OCI-LY1 (cell line): Measurements from ENCODE around the gene ERP29.

ENCODE experiments used
- H2AFZ ChIP-seq: fragments of 200-600 bp; sonication (generic), shearing (Covaris generic); 2 replicates; pipeline ENCODE4 v1.6.0; 2014; ENCODE audit warnings: antibody characterized with exemption, mild to moderate bottlenecking, low read length
- H3F3A ChIP-seq: fragments of 200-600 bp; sonication (generic), shearing (Covaris generic); 2 replicates; pipeline ENCODE4 v1.6.0; 2014; ENCODE audit warnings: mild to moderate bottlenecking, antibody characterized with exemption, low read length, moderate library complexity; ENCODE audit not compliant: insufficient read depth
- H3K27ac ChIP-seq: fragments of 200-600 bp; sonication (generic); 2 replicates; pipeline ENCODE4 v1.5.1; 2014; ENCODE audit warnings: low read length, mixed run types, mild to moderate bottlenecking, low read depth; ENCODE audit not compliant: poor library complexity, severe bottlenecking
- H3K27me3 ChIP-seq: fragments of 200-600 bp; sonication (generic); 2 replicates; pipeline ENCODE4 v1.6.0; 2014; ENCODE audit warnings: antibody characterized with exemption, mild to moderate bottlenecking, low read length, moderate library complexity; ENCODE audit not compliant: insufficient read depth
- H3K36me3 ChIP-seq: fragments of 200-600 bp; sonication (generic); 2 replicates; pipeline ENCODE4 v1.6.1; 2014; ENCODE audit warnings: mild to moderate bottlenecking, antibody characterized with exemption, low read length, moderate library complexity, mixed read lengths; ENCODE audit not compliant: insufficient read depth
- H3K4me1 ChIP-seq: fragments of 200-600 bp; sonication (generic); 2 replicates; pipeline ENCODE4 v1.5.1; 2014; ENCODE audit warnings: mild to moderate bottlenecking, low read length, moderate library complexity; ENCODE audit not compliant: insufficient read depth, severe bottlenecking
- H3K4me2 ChIP-seq: fragments of 200-600 bp; sonication (generic), shearing (Covaris generic); 2 replicates; pipeline ENCODE4 v1.6.1; 2014; ENCODE audit warnings: low read length
- H3K4me3 ChIP-seq: fragments of 200-600 bp; sonication (generic); 2 replicates; pipeline ENCODE4 v1.5.1; 2014; ENCODE audit warnings: low read length, low read depth, mild to moderate bottlenecking, mixed read lengths; ENCODE audit not compliant: poor library complexity, severe bottlenecking
- H3K79me2 ChIP-seq: fragments of 200-600 bp; shearing (Covaris generic); 2 replicates; pipeline ENCODE4 v1.6.1; 2016; ENCODE audit warnings: mixed run types, low read length, mixed read lengths; ENCODE audit not compliant: insufficient read depth
- H3K9ac ChIP-seq: fragments of 200-600 bp; sonication (generic), shearing (Covaris generic); 2 replicates; pipeline ENCODE4 v1.6.1; 2014; ENCODE audit warnings: mild to moderate bottlenecking, low read length, mixed read lengths
- H3K9me2 ChIP-seq: fragments of 200-600 bp; sonication (generic), shearing (Covaris generic); 2 replicates; pipeline ENCODE4 v1.6.1; 2014; ENCODE audit warnings: low read depth, mild to moderate bottlenecking, low read length, mixed read lengths
- H3K9me3 ChIP-seq: fragments of 200-600 bp; shearing (Covaris generic); 2 replicates; pipeline ENCODE4 v1.6.1; 2014; ENCODE audit warnings: low read length, mixed read lengths
- H4K20me1 ChIP-seq: fragments of 200-600 bp; sonication (generic), shearing (Covaris generic); 2 replicates; pipeline ENCODE4 v1.6.0; 2016; ENCODE audit warnings: mild to moderate bottlenecking, low read length; ENCODE audit not compliant: insufficient read depth
- CTCF ChIP-seq: fragments of 200-600 bp; sonication (generic), shearing (Covaris generic); IDR thresholded peaks from 2 replicates; pipeline ENCODE4 v1.5.1; 2017; ENCODE audit warnings: mild to moderate bottlenecking, antibody characterized with exemption, low read length, moderate library complexity, mixed read lengths
- EZH2 ChIP-seq: fragments of 200-600 bp; sonication (generic), shearing (Covaris generic); IDR thresholded peaks from 2 replicates; pipeline ENCODE4 v1.8.0; 2017; ENCODE audit warnings: borderline replicate concordance, mixed run types, mild to moderate bottlenecking, antibody characterized with exemption, low read length, moderate library complexity, mixed read lengths

The ERP29 gene

GRCh38 chr12:112010415-112011344, 2.5 kb upstream of the ERP29 start:
- TF ChIP-seq CTCF (no peak), EZH2 (no peak)
- peak overlapping the region; percentile 86 for H3K27ac ChIP-seq
- peaks cover 4% of the 10 kb centered on the region; the same call in 1 of the 2 replicates for H3F3A ChIP-seq
- H3K4me3 ChIP-seq = peak overlapping the region; percentile 77
- H3K27me3 ChIP-seq = no peaks in the 10 kb centered on the region
- H3K9me2 ChIP-seq = no peaks in the 10 kb centered on the region
- no peaks in the 10 kb centered on the region for H4K20me1 ChIP-seq
- peaks cover 19% of the 10 kb centered on the region for H3K79me2 ChIP-seq
- peaks cover 20% of the 10 kb centered on the region for H3K36me3 ChIP-seq
- H3K4me2 ChIP-seq = peak overlapping the region; percentile 84
- no peak overlapping the region for H2AFZ ChIP-seq
- H3K9me3 ChIP-seq = no peaks in the 10 kb centered on the region
- peaks cover 56% of the 10 kb centered on the region for H3K4me1 ChIP-seq
- H3K9ac ChIP-seq = peak overlapping the region; percentile 93; the same call in 1 of the 2 replicates

DNA sequence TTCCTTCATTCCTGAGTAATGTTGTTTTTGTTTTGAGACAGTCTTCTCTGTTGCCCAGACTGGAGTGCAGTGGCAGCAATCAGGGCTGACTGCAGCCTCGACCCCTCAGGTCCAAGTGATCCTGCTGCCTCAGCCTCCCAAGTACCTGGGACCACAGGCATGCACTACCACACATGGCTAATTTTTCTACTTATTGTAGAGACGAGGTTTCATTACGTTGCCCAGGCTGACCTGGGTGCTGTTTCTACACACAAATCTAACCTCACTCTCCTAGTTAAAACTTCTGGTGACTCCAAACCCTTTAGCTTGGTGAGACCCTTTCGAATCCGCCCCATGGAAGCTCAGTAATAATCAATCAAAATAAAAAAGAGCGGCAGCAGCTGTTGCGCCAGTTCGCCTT, 1.5 kb upstream of the ERP29 start:
- H3K27ac ChIP-seq = peak overlapping the region; percentile 86
- no peaks in the 10 kb centered on the region for H4K20me1 ChIP-seq
- no peaks in the 10 kb centered on the region for H3K9me2 ChIP-seq
- peaks cover 29% of the 10 kb centered on the region for H3K79me2 ChIP-seq
- H3K27me3 ChIP-seq = no peaks in the 10 kb centered on the region
- peak overlapping the region; percentile 93 for H3K9ac ChIP-seq
- H3K4me1 ChIP-seq = peaks cover 56% of the 10 kb centered on the region
- H3K36me3 ChIP-seq = peaks cover 30% of the 10 kb centered on the region
- H3K4me3 ChIP-seq = peak overlapping the region; percentile 77
- no peak overlapping the region for H2AFZ ChIP-seq
- H3F3A ChIP-seq = peaks cover 4% of the 10 kb centered on the region; the same call in 1 of the 2 replicates
- H3K9me3 ChIP-seq = no peaks in the 10 kb centered on the region
- H3K4me2 ChIP-seq = peak overlapping the region; percentile 84
- TF ChIP-seq CTCF (no peak), EZH2 (no peak)

- Histone ChIP-seq H3K4me1 (peaks cover 42% of the 10 kb centered on the region), H3K9me3 (no peaks in the 10 kb centered on the region), H3K9me2 (no peaks in the 10 kb centered on the region), H3F3A (peaks cover 4% of the 10 kb centered on the region; the same call in 1 of the 2 replicates), H3K27ac (peak overlapping the region; percentile 92), H3K36me3 (peaks cover 49% of the 10 kb centered on the region), H3K9ac (peak overlapping the region; percentile 91), H4K20me1 (no peaks in the 10 kb centered on the region), H3K4me3 (peak overlapping the region; percentile 77), H3K27me3 (no peaks in the 10 kb centered on the region), H2AFZ (no peak overlapping the region), H3K79me2 (peaks cover 49% of the 10 kb centered on the region), H3K4me2 (peak overlapping the region; percentile 79)
- no peak for TF ChIP-seq EZH2
- no peak for TF ChIP-seq CTCF
These were observed 576 bp downstream of the ERP29 start for GRCh38 chr12:112013601-112014402.
